ENCODE measurements around the gene TOMM5. TPM values are rescaled to one million over a fixed set of nuclear protein-coding genes. Genes with fewer than 3 reads are reported as not detected.

TOMM5 gene
- polyA plus RNA-seq, 1 of the 3 experiments (the other 2 are of a cell fraction), result 255 TPM

DNA sequence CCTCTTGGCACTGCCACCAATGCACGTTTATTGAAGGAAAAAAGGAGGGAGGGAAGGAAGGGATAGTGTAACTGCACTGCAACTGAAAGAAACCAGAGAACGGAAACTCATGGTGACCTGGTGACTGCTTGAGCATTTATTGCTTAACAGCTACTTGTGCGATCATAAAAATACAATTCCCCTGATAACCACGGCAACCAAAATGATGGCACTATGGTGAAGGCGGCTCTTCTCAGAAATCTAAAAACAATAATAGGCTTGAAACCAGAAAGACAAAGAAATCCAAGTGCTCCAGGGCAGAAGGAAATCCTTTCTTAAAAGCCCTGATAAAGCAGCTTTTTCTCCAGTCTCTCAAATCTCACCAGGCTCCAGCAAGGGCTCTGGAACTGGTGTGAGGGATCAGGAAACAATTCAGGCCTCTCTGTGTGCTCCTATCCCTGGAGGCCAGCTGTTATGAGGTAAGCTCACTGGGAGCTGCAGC, 18.1 kb downstream of the TOMM5 start:
- H3K4me3 ChIP-seq (ENCODE audit: low read depth in 2 of 2, low read length in 1 of 2), result no peak overlapping the region
- POLR2A ChIA-PET, result interaction anchor here (0.6 to 4.0 kb wide), 3 partner anchors 8 to 520 kb away, joined by 3 to 20 read pairs (median 7); partner anchors contain the start of gene TOMM5
- H3K79me2 ChIP-seq (ENCODE audit: insufficient read depth), result peaks cover 26% of the 10 kb centered on the region

More for the DNA sequence above, 18.1 kb downstream of the TOMM5 start:
- WGBS (ENCODE audit: low lambda C conversion rate), result 70% methylated on average over 5 of the region's 5 CpGs
- no peaks in the 10 kb centered on the region for H3K27me3 ChIP-seq (ENCODE audit: insufficient read depth)
- TF ChIP-seq RXRA (IDR thresholded peaks at IDR 0.05; ENCODE audit: borderline replicate concordance, low read depth) (no peak), GATA2 (CRISPR knock-in tag; IDR thresholded peaks at IDR 0.05) (no peak), SIN3A (IDR thresholded peaks at IDR 0.05; ENCODE audit: borderline replicate concordance, low read depth, low read length) (no peak), YY1 (IDR thresholded peaks at IDR 0.05; ENCODE audit: low read depth) (no peak), EP300 (IDR thresholded peaks at IDR 0.05; ENCODE audit: borderline replicate concordance in 1 of 2, low read depth in 1 of 2, low read length in 1 of 2) (no peak), TCF12 (IDR thresholded peaks at IDR 0.05) (no peak), TEAD4 (IDR thresholded peaks at IDR 0.05; ENCODE audit: borderline replicate concordance, insufficient read depth) (no peak), RCOR1 (IDR thresholded peaks at IDR 0.05; ENCODE audit: low read length) (no peak), SMC3 (IDR thresholded peaks at IDR 0.05; ENCODE audit: low read depth, low read length) (no peak), CHD2 (IDR thresholded peaks at IDR 0.05; ENCODE audit: low read length, partially characterized antibody) (no peak), GABPA (IDR thresholded peaks at IDR 0.05; ENCODE audit: low read depth) (no peak), POLR2AphosphoS5 (IDR thresholded peaks at IDR 0.05; ENCODE audit: low read depth, low read length) (no peak), EZH2phosphoT487 (IDR thresholded peaks at IDR 0.05; ENCODE audit: borderline replicate concordance, low read depth) (no peak)
- TF ChIP-seq, protein P1, sequence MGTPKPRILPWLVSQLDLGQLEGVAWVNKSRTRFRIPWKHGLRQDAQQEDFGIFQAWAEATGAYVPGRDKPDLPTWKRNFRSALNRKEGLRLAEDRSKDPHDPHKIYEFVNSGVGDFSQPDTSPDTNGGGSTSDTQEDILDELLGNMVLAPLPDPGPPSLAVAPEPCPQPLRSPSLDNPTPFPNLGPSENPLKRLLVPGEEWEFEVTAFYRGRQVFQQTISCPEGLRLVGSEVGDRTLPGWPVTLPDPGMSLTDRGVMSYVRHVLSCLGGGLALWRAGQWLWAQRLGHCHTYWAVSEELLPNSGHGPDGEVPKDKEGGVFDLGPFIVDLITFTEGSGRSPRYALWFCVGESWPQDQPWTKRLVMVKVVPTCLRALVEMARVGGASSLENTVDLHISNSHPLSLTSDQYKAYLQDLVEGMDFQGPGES (IDR thresholded peaks at IDR 0.05; ENCODE audit: low read depth, low read length), result no peak
- TF ChIP-seq, protein P2, sequence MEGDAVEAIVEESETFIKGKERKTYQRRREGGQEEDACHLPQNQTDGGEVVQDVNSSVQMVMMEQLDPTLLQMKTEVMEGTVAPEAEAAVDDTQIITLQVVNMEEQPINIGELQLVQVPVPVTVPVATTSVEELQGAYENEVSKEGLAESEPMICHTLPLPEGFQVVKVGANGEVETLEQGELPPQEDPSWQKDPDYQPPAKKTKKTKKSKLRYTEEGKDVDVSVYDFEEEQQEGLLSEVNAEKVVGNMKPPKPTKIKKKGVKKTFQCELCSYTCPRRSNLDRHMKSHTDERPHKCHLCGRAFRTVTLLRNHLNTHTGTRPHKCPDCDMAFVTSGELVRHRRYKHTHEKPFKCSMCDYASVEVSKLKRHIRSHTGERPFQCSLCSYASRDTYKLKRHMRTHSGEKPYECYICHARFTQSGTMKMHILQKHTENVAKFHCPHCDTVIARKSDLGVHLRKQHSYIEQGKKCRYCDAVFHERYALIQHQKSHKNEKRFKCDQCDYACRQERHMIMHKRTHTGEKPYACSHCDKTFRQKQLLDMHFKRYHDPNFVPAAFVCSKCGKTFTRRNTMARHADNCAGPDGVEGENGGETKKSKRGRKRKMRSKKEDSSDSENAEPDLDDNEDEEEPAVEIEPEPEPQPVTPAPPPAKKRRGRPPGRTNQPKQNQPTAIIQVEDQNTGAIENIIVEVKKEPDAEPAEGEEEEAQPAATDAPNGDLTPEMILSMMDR (IDR thresholded peaks at IDR 0.05), result no peak
- TF ChIP-seq, protein P3, sequence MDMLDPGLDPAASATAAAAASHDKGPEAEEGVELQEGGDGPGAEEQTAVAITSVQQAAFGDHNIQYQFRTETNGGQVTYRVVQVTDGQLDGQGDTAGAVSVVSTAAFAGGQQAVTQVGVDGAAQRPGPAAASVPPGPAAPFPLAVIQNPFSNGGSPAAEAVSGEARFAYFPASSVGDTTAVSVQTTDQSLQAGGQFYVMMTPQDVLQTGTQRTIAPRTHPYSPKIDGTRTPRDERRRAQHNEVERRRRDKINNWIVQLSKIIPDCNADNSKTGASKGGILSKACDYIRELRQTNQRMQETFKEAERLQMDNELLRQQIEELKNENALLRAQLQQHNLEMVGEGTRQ (IDR thresholded peaks at IDR 0.05; ENCODE audit: borderline replicate concordance, low read depth, low read length), result no peak
- TF ChIP-seq, protein P4, sequence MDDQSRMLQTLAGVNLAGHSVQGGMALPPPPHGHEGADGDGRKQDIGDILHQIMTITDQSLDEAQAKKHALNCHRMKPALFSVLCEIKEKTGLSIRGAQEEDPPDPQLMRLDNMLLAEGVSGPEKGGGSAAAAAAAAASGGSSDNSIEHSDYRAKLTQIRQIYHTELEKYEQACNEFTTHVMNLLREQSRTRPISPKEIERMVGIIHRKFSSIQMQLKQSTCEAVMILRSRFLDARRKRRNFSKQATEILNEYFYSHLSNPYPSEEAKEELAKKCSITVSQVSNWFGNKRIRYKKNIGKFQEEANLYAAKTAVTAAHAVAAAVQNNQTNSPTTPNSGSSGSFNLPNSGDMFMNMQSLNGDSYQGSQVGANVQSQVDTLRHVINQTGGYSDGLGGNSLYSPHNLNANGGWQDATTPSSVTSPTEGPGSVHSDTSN (IDR thresholded peaks at IDR 0.05), result no peak
- TF ChIP-seq, protein P5, sequence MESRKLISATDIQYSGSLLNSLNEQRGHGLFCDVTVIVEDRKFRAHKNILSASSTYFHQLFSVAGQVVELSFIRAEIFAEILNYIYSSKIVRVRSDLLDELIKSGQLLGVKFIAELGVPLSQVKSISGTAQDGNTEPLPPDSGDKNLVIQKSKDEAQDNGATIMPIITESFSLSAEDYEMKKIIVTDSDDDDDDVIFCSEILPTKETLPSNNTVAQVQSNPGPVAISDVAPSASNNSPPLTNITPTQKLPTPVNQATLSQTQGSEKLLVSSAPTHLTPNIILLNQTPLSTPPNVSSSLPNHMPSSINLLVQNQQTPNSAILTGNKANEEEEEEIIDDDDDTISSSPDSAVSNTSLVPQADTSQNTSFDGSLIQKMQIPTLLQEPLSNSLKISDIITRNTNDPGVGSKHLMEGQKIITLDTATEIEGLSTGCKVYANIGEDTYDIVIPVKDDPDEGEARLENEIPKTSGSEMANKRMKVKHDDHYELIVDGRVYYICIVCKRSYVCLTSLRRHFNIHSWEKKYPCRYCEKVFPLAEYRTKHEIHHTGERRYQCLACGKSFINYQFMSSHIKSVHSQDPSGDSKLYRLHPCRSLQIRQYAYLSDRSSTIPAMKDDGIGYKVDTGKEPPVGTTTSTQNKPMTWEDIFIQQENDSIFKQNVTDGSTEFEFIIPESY (IDR thresholded peaks at IDR 0.05; ENCODE audit: borderline replicate concordance, low read depth), result no peak
- H3K36me3 ChIP-seq (replicated peaks in 1 of 2; ENCODE audit: control insufficient read depth in 1 of 2, insufficient read depth in 2 of 2, low read length in 1 of 2), result peaks cover 3 to 7% of the 10 kb centered on the region in 2 experiments
- peaks cover 12 to 15% of the 10 kb centered on the region in 2 experiments; a peak in 3 of 4 replicates for H3K4me1 ChIP-seq (ENCODE audit: control insufficient read depth in 1 of 2, insufficient read depth in 2 of 2, low read depth in 1 of 2, low read length in 1 of 2)
- no peaks in the 10 kb centered on the region for H3K9me3 ChIP-seq
- H3K9me2 ChIP-seq, result no peaks in the 10 kb centered on the region
- no peak overlapping the region for H3K9ac ChIP-seq
- DNase-seq, result peak; percentile 25
- H4K20me1 ChIP-seq (ENCODE audit: insufficient read depth), result no peaks in the 10 kb centered on the region
- H3K27ac ChIP-seq (ENCODE audit: low read depth in 2 of 2, low read length in 1 of 2), result peak overlapping the region in 1 of 2 experiments; percentile 87; a peak in 2 of 4 replicates
- H2AFZ ChIP-seq (ENCODE audit: low read depth), result no peak overlapping the region
- CTCF ChIA-PET, result interaction anchor here (0.7 to 1.8 kb wide), 2 partner anchors 9 to 64 kb away, joined by 3 to 7 read pairs; no protein-coding TSS in a partner anchor
- H3K4me2 ChIP-seq, result no peak overlapping the region
- H3F3A ChIP-seq (replicated peaks; ENCODE audit: insufficient read depth), result peaks cover 14% of the 10 kb centered on the region
